ENCODE results near the gene MIGA2.

Gene MIGA2

DNA sequence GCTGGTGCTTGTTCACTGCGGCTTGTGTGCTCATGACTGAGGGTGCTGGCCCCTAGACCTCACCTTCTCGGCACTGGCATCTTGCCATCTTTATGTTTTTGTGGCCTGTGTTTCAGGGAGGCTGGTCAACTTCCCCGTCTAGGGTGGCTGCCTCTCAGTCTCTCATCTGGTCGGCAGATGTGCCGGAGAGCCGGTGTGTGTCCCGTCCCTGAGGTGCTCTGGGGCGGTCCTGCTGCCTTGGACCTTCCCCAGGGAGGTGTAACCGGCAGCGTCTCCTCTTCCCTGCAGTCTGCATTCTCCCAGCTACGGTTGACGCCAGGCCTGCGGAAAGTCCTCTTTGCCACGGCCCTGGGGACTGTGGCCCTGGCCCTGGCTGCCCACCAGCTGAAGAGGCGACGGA lies 5.6 kb downstream of the MIGA2 start:
- no peak overlapping the region for H2AK5ac ChIP-seq (ENCODE audit: low read length)
- no peaks in the 10 kb centered on the region for H3K4me1 ChIP-seq (ENCODE audit: control insufficient read depth, low read depth, low read length)
- no peak for DNase-seq
- no peak overlapping the region for H4K5ac ChIP-seq (ENCODE audit: low read length)
- no peak overlapping the region for H2BK5ac ChIP-seq (ENCODE audit: low read length)
- no peaks in the 10 kb centered on the region for H3K27me3 ChIP-seq (ENCODE audit: insufficient read depth, low read length, poor library complexity)
- no peak overlapping the region for H3K27ac ChIP-seq (ENCODE audit: low read depth, low read length)
- H3K23ac ChIP-seq (ENCODE audit: low read length) = no peak overlapping the region
- no peak overlapping the region for H2BK15ac ChIP-seq (replicated peaks; ENCODE audit: low read depth)
- H3K36me3 ChIP-seq (ENCODE audit: control insufficient read depth, insufficient read depth, low read length) = peaks cover 2% of the 10 kb centered on the region
- WGBS (ENCODE audit: extremely low coverage, insufficient coverage, low lambda C conversion rate) = no CpG with 5 or more reads among the region's 16 CpGs
- H2BK120ac ChIP-seq (ENCODE audit: low read depth, low read length) = no peak overlapping the region
- H3K4ac ChIP-seq (ENCODE audit: low read depth, low read length) = no peak overlapping the region
- no peak overlapping the region for H4K8ac ChIP-seq (ENCODE audit: low read depth, low read length)
- H3K18ac ChIP-seq (ENCODE audit: low read length) = no peak overlapping the region
- no peak overlapping the region for H3K9ac ChIP-seq (ENCODE audit: low read length)
- peaks cover 15% of the 10 kb centered on the region for H3K79me1 ChIP-seq (ENCODE audit: low read length)
- H3K56ac ChIP-seq (ENCODE audit: low read length) = no peak overlapping the region
- H3K4me2 ChIP-seq (ENCODE audit: low read length) = no peak overlapping the region
- no peak overlapping the region for H3K4me3 ChIP-seq (ENCODE audit: low read length)
- H3K79me2 ChIP-seq (ENCODE audit: control insufficient read depth, insufficient read depth, low read length) = peaks cover 6% of the 10 kb centered on the region

DNA sequence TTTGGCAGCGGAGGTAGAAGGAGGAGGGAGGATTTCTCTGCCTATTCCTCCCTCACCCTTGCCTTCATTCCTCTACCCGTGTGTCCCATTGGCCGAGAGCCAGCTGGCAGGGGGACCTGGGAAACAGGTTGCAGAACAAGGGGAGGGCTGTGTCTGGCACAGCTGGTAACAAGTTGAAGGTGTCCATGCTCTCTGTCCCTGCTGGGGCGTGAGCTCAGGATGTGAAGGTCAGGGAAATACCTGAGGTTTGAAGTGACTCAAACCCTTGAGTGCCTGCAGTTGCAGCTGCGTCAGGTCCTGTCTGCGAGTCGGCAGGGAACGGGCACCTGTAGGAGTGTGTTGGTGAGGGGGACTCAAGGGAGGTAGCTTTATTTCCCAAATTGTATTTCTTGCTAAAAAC lies 16.2 kb downstream of the MIGA2 start:
- Histone ChIP-seq H3K27ac (ENCODE audit: low read depth, low read length) (no peak overlapping the region), H4K8ac (ENCODE audit: low read depth, low read length) (no peak overlapping the region), H3K79me2 (ENCODE audit: control insufficient read depth, insufficient read depth, low read length) (no peaks in the 10 kb centered on the region), H2BK120ac (ENCODE audit: low read depth, low read length) (no peak overlapping the region), H3K4me2 (ENCODE audit: low read length) (no peak overlapping the region), H3K18ac (ENCODE audit: low read length) (no peak overlapping the region), H2BK5ac (ENCODE audit: low read length) (no peak overlapping the region), H3K4me1 (ENCODE audit: control insufficient read depth, low read depth, low read length) (no peaks in the 10 kb centered on the region), H3K56ac (ENCODE audit: low read length) (no peak overlapping the region), H2BK15ac (replicated peaks; ENCODE audit: low read depth) (no peak overlapping the region), H2AK5ac (ENCODE audit: low read length) (no peak overlapping the region), H3K9ac (ENCODE audit: low read length) (no peak overlapping the region), H3K4me3 (ENCODE audit: low read length) (no peak overlapping the region), H4K5ac (ENCODE audit: low read length) (no peak overlapping the region), H3K36me3 (ENCODE audit: control insufficient read depth, insufficient read depth, low read length) (peaks cover 1% of the 10 kb centered on the region), H3K27me3 (ENCODE audit: insufficient read depth, low read length, poor library complexity) (no peaks in the 10 kb centered on the region), H3K79me1 (ENCODE audit: low read length) (no peaks in the 10 kb centered on the region), H3K4ac (ENCODE audit: low read depth, low read length) (no peak overlapping the region), H3K23ac (ENCODE audit: low read length) (no peak overlapping the region)
- no peak for DNase-seq
- no CpG with 5 or more reads among the region's 8 CpGs for WGBS (ENCODE audit: extremely low coverage, insufficient coverage, low lambda C conversion rate)

DNA sequence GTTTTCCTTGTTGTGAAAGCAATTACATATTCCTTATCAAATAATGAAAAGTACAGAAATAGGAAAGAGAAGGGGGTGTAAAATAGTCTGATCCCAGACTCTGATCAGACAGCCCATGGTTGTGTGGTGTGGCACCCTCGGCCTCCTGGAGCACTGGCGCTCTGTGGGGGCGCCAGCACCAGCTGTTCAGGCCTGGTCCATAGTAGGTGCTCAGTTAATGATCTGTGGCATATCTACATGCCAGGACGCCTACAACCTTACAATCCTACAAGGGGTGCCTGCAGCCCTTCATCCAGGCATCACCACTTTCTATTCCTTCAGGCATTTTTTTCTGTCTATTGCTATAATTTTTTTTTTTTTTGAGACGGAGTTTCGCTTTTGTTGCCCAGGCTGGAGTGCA lies 16.6 kb downstream of the MIGA2 start:
- Histone ChIP-seq H4K8ac (ENCODE audit: low read depth, low read length) (no peak overlapping the region), H3K4ac (ENCODE audit: low read depth, low read length) (no peak overlapping the region), H3K27ac (ENCODE audit: low read depth, low read length) (no peak overlapping the region), H2BK5ac (ENCODE audit: low read length) (no peak overlapping the region), H3K79me2 (ENCODE audit: control insufficient read depth, insufficient read depth, low read length) (no peaks in the 10 kb centered on the region), H3K4me3 (ENCODE audit: low read length) (no peak overlapping the region), H3K79me1 (ENCODE audit: low read length) (no peaks in the 10 kb centered on the region), H3K23ac (ENCODE audit: low read length) (no peak overlapping the region), H3K9ac (ENCODE audit: low read length) (no peak overlapping the region), H2BK15ac (replicated peaks; ENCODE audit: low read depth) (no peak overlapping the region), H3K56ac (ENCODE audit: low read length) (no peak overlapping the region), H2AK5ac (ENCODE audit: low read length) (no peak overlapping the region), H3K4me2 (ENCODE audit: low read length) (no peak overlapping the region), H2BK120ac (ENCODE audit: low read depth, low read length) (no peak overlapping the region), H3K36me3 (ENCODE audit: control insufficient read depth, insufficient read depth, low read length) (peaks cover 1% of the 10 kb centered on the region), H3K18ac (ENCODE audit: low read length) (no peak overlapping the region), H4K5ac (ENCODE audit: low read length) (no peak overlapping the region), H3K4me1 (ENCODE audit: control insufficient read depth, low read depth, low read length) (no peaks in the 10 kb centered on the region), H3K27me3 (ENCODE audit: insufficient read depth, low read length, poor library complexity) (no peaks in the 10 kb centered on the region)
- no peak for DNase-seq
- WGBS (ENCODE audit: extremely low coverage, insufficient coverage, low lambda C conversion rate) = no CpG with 5 or more reads among the region's 6 CpGs

GRCh38 chr9:129054163-129054851 lies 17.9 kb downstream of the MIGA2 start:
- no peaks in the 10 kb centered on the region for H3K79me2 ChIP-seq (ENCODE audit: control insufficient read depth, insufficient read depth, low read length)
- H3K27me3 ChIP-seq (ENCODE audit: insufficient read depth, low read length, poor library complexity) = no peaks in the 10 kb centered on the region
- H4K8ac ChIP-seq (ENCODE audit: low read depth, low read length) = no peak overlapping the region
- H3K4me1 ChIP-seq (ENCODE audit: control insufficient read depth, low read depth, low read length) = no peaks in the 10 kb centered on the region
- no peak overlapping the region for H3K56ac ChIP-seq (ENCODE audit: low read length)
- no peak for DNase-seq
- H3K27ac ChIP-seq (ENCODE audit: low read depth, low read length) = no peak overlapping the region
- no peak overlapping the region for H4K5ac ChIP-seq (ENCODE audit: low read length)
- WGBS (ENCODE audit: extremely low coverage, insufficient coverage, low lambda C conversion rate) = no CpG with 5 or more reads among the region's 5 CpGs
- no peak overlapping the region for H2BK120ac ChIP-seq (ENCODE audit: low read depth, low read length)
- H3K4me2 ChIP-seq (ENCODE audit: low read length) = no peak overlapping the region
- no peak overlapping the region for H2BK5ac ChIP-seq (ENCODE audit: low read length)
- H3K79me1 ChIP-seq (ENCODE audit: low read length) = no peaks in the 10 kb centered on the region
- H3K23ac ChIP-seq (ENCODE audit: low read length) = no peak overlapping the region
- no peak overlapping the region for H2AK5ac ChIP-seq (ENCODE audit: low read length)
- H3K9ac ChIP-seq (ENCODE audit: low read length) = no peak overlapping the region
- no peak overlapping the region for H3K4ac ChIP-seq (ENCODE audit: low read depth, low read length)
- H3K36me3 ChIP-seq (ENCODE audit: control insufficient read depth, insufficient read depth, low read length) = no peaks in the 10 kb centered on the region
- no peak overlapping the region for H3K18ac ChIP-seq (ENCODE audit: low read length)
- no peak overlapping the region for H3K4me3 ChIP-seq (ENCODE audit: low read length)
- H2BK15ac ChIP-seq (replicated peaks; ENCODE audit: low read depth) = no peak overlapping the region

DNA sequence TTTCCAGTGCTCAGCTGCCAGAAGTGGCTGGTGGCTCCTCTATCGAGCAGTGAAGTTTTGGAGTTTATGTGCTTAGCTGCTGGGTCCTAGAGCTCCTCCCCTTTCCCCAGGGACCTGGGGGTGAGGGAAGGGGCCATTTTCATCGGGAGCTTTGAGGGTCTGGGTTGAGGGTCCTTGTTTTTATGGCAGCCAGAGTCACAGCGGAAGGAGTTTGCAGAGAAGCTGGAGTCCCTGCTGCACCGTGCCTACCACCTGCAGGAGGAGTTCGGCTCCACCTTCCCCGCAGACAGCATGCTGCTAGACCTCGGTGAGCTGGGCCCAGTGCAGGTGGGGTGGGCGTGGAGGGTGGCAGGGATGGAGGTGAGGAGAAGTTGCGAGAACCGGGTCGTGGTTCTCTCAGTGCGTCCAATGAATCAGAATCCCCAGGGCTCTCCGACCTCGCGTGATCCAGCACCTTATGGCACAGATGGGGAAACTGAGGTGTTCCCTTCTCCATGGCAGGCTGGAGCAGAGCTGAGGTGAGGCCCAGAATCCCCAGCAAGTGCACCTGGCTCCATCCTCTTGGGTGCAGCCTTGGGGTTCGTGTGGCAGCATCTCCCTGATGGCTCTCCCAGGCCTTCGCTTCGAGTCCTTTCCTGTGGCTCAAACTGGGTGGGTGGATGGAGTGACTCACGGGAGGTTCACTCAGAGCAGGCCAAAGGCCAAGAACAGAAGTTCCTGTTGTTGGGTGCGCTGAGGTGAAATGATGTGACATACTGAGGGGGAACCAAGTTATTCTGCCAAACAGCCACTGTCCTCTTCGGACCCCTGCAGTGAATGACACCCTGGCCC lies 22.8 kb downstream of the MIGA2 start:
- Histone ChIP-seq H2AK5ac (ENCODE audit: low read length) (no peak overlapping the region), H3K18ac (ENCODE audit: low read length) (no peak overlapping the region), H3K36me3 (ENCODE audit: control insufficient read depth, insufficient read depth, low read length) (no peaks in the 10 kb centered on the region), H3K4me1 (ENCODE audit: control insufficient read depth, low read depth, low read length) (no peaks in the 10 kb centered on the region), H3K4me2 (ENCODE audit: low read length) (no peak overlapping the region), H3K9ac (ENCODE audit: low read length) (no peak overlapping the region), H3K27ac (ENCODE audit: low read depth, low read length) (no peak overlapping the region), H3K4ac (ENCODE audit: low read depth, low read length) (no peak overlapping the region), H2BK5ac (ENCODE audit: low read length) (no peak overlapping the region), H3K79me2 (ENCODE audit: control insufficient read depth, insufficient read depth, low read length) (no peaks in the 10 kb centered on the region), H3K4me3 (ENCODE audit: low read length) (no peak overlapping the region), H2BK15ac (replicated peaks; ENCODE audit: low read depth) (no peak overlapping the region), H3K56ac (ENCODE audit: low read length) (no peak overlapping the region), H2BK120ac (ENCODE audit: low read depth, low read length) (no peak overlapping the region), H3K27me3 (ENCODE audit: insufficient read depth, low read length, poor library complexity) (no peaks in the 10 kb centered on the region), H4K5ac (ENCODE audit: low read length) (no peak overlapping the region), H3K79me1 (ENCODE audit: low read length) (no peaks in the 10 kb centered on the region), H4K8ac (ENCODE audit: low read depth, low read length) (no peak overlapping the region), H3K23ac (ENCODE audit: low read length) (no peak overlapping the region)
- DNase-seq = no peak
- WGBS (ENCODE audit: extremely low coverage, insufficient coverage, low lambda C conversion rate) = no CpG with 5 or more reads among the region's 21 CpGs

Data from mesendoderm (in vitro differentiated cells).